ENCODE measurements around the gene UCK2. TPM values are rescaled to one million over a fixed set of nuclear protein-coding genes. Genes with fewer than 3 reads are reported as not detected.

The UCK2 gene
- total and polyA plus RNA-seq, 2 donors (not counting 1 experiment from before 2014, with no cell fraction given) = 8.9 to 11.5 TPM

DNA sequence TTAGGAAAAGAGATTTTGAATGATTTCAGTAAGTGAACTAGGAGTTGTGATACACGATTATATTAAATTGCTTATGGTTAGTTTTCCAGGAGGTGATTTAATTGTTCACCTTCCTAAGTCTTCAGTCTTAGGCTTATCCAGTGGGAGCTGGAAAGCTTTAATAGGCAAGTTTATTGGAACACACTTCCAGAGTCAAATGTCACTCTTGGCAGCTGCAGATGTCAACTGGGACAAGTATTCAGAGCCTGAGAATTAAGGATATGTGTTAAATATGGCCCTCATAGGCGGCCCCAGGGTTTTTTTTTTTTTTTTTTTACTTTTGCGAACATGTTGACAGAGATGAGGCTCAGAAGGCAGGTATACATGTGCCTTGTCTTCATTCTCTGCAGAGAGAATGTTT, 29.2 kb downstream of the UCK2 start:
- DNase-seq (no peak), ATAC-seq (ENCODE audit: low read depth) (no peak)
- Mint-ChIP-seq H3K4me3 (no peak overlapping the region), H3K9me3 (ENCODE audit: insufficient read depth) (no peaks in the 10 kb centered on the region), H3K27me3 (no peaks in the 10 kb centered on the region), H3K4me1 (peaks cover 31% of the 10 kb centered on the region), H3K27ac (no peak overlapping the region)
- no peak overlapping the region for H3K27ac ChIP-seq (ENCODE audit: low read length in 2 of 2)
- no peak overlapping the region for H3K4me3 ChIP-seq (ENCODE audit: control extremely low read depth in 1 of 5, extremely low read depth in 1 of 5, insufficient read depth in 1 of 5, low read depth in 2 of 5, low read length in 4 of 5)
- intact Hi-C loops (cut with micrococcal nuclease) = no loop called here
- H3K4me1 ChIP-seq (ENCODE audit: control insufficient read depth in 2 of 2, insufficient read depth in 2 of 2, low read length in 2 of 2) = peaks cover 3 to 6% of the 10 kb centered on the region in 2 donors
- ChIA-PET CTCF (no interaction called here), POLR2A (no interaction called here)
- H3K9me3 ChIP-seq (ENCODE audit: control extremely low read depth in 1 of 3, control insufficient read depth in 2 of 3, insufficient read depth in 1 of 3, low read length in 2 of 3) = no peaks in the 10 kb centered on the region
- H3K79me2 ChIP-seq (ENCODE audit: control insufficient read depth, insufficient read depth, low read length) = peaks cover 53% of the 10 kb centered on the region
- TF ChIP-seq EZH2 (IDR thresholded peaks at IDR 0.05; ENCODE audit: borderline replicate concordance, insufficient read depth, low read depth, low read length, poor library complexity, severe bottlenecking) = no peak
- TF ChIP-seq, protein P1, sequence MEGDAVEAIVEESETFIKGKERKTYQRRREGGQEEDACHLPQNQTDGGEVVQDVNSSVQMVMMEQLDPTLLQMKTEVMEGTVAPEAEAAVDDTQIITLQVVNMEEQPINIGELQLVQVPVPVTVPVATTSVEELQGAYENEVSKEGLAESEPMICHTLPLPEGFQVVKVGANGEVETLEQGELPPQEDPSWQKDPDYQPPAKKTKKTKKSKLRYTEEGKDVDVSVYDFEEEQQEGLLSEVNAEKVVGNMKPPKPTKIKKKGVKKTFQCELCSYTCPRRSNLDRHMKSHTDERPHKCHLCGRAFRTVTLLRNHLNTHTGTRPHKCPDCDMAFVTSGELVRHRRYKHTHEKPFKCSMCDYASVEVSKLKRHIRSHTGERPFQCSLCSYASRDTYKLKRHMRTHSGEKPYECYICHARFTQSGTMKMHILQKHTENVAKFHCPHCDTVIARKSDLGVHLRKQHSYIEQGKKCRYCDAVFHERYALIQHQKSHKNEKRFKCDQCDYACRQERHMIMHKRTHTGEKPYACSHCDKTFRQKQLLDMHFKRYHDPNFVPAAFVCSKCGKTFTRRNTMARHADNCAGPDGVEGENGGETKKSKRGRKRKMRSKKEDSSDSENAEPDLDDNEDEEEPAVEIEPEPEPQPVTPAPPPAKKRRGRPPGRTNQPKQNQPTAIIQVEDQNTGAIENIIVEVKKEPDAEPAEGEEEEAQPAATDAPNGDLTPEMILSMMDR (IDR thresholded peaks at IDR 0.05) = no peak
- no peak overlapping the region for H3K4me2 ChIP-seq (replicated peaks; ENCODE audit: low read depth, low read length, poor library complexity, severe bottlenecking)
- no peaks in the 10 kb centered on the region for H3K27me3 ChIP-seq (replicated peaks in 1 of 4; ENCODE audit: control extremely low read depth in 1 of 4, control insufficient read depth in 3 of 4, insufficient read depth in 4 of 4, low read length in 3 of 4)
- no peaks in the 10 kb centered on the region for H3K36me3 ChIP-seq (replicated peaks in 1 of 2; ENCODE audit: control extremely low read depth in 1 of 2, control insufficient read depth in 1 of 2, extremely low read depth in 1 of 2, insufficient read depth in 2 of 2, low read length in 1 of 2)
- no peak overlapping the region for H3K9ac ChIP-seq (ENCODE audit: low read length)
- peaks cover 12% of the 10 kb centered on the region for H4K20me1 ChIP-seq (ENCODE audit: control insufficient read depth, insufficient read depth, low read length, poor library complexity, severe bottlenecking)
- 100% methylated on average over 2 of the region's 3 CpGs for WGBS (ENCODE audit: insufficient coverage)
- no peak overlapping the region for H2AFZ ChIP-seq (ENCODE audit: insufficient read depth, low read depth, low read length, poor library complexity, severe bottlenecking)

DNA sequence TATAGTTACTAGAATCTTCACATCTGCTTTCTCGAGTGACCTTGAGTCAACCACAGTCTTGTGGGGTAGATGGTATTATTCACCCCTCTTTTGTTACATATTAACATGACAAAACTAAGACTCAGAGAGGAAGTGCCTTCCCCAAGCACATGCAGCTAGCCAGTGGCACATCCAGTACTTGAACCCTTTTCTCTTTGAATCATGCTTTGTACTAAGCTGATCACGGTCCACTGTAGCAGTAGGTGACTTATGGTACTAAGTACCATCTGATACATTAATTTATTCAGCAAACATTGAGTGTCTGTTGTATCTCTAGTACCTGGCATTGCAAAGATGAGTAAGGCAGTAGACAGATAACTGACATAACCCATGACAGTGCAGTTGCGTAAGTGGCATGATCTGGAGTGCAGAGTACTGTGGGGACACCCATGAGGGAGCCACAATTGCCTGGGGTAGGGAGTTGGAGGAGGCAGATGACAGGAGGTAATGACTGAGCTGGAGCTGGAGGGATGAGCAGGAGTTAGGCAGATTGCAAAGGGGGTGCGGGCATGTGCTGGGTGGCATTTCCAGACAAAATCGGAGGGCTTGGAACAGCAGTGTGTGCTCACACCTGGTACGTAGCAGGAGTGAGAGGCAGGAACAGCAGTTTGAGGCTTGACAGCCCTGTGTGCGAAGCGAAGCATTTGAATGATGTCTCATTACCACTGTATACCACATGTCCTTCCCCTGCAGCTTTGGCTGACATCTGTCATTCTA, 29.8 kb downstream of the UCK2 start:
- 91% methylated on average over 5 of the region's 8 CpGs for WGBS (ENCODE audit: insufficient coverage)
- Histone ChIP-seq H3K79me2 (ENCODE audit: control insufficient read depth, insufficient read depth, low read length) (peaks cover 48% of the 10 kb centered on the region), H3K27ac (ENCODE audit: low read length in 2 of 2) (no peak overlapping the region), H4K20me1 (ENCODE audit: control insufficient read depth, insufficient read depth, low read length, poor library complexity, severe bottlenecking) (peaks cover 12% of the 10 kb centered on the region), H3K27me3 (replicated peaks in 1 of 4; ENCODE audit: control extremely low read depth in 1 of 4, control insufficient read depth in 3 of 4, insufficient read depth in 4 of 4, low read length in 3 of 4) (no peaks in the 10 kb centered on the region), H2AFZ (ENCODE audit: insufficient read depth, low read depth, low read length, poor library complexity, severe bottlenecking) (no peak overlapping the region), H3K4me1 (ENCODE audit: control insufficient read depth in 2 of 2, insufficient read depth in 2 of 2, low read length in 2 of 2) (peaks cover 3 to 9% of the 10 kb centered on the region in 2 donors), H3K36me3 (replicated peaks in 1 of 2; ENCODE audit: control extremely low read depth in 1 of 2, control insufficient read depth in 1 of 2, extremely low read depth in 1 of 2, insufficient read depth in 2 of 2, low read length in 1 of 2) (no peaks in the 10 kb centered on the region), H3K9ac (ENCODE audit: low read length) (no peak overlapping the region), H3K9me3 (ENCODE audit: control extremely low read depth in 1 of 3, control insufficient read depth in 2 of 3, insufficient read depth in 1 of 3, low read length in 2 of 3) (no peaks in the 10 kb centered on the region), H3K4me2 (replicated peaks; ENCODE audit: low read depth, low read length, poor library complexity, severe bottlenecking) (no peak overlapping the region), H3K4me3 (ENCODE audit: control extremely low read depth in 1 of 5, extremely low read depth in 1 of 5, insufficient read depth in 1 of 5, low read depth in 2 of 5, low read length in 4 of 5) (no peak overlapping the region)
- CTCF ChIA-PET = no interaction called here
- no peaks in the 10 kb centered on the region for H3K9me3 Mint-ChIP-seq (ENCODE audit: insufficient read depth)
- H3K4me3 Mint-ChIP-seq = no peak overlapping the region
- ATAC-seq (ENCODE audit: low read depth) = no peak
- H3K27ac Mint-ChIP-seq = no peak overlapping the region
- peaks cover 29% of the 10 kb centered on the region for H3K4me1 Mint-ChIP-seq
- POLR2A ChIA-PET = no interaction called here
- intact Hi-C loops (cut with micrococcal nuclease) = no loop called here
- DNase-seq = no peak
- TF ChIP-seq, protein P1 (IDR thresholded peaks at IDR 0.05) = no peak
- TF ChIP-seq EZH2 (IDR thresholded peaks at IDR 0.05; ENCODE audit: borderline replicate concordance, insufficient read depth, low read depth, low read length, poor library complexity, severe bottlenecking) = no peak
- no peaks in the 10 kb centered on the region for H3K27me3 Mint-ChIP-seq

Measured in B cell (primary cell).